ENCODE results near the gene TOM1. TPM values are rescaled to one million over a fixed set of nuclear protein-coding genes. Genes with fewer than 3 reads are reported as not detected.

Gene TOM1
- total and polyA plus RNA-seq, 3 experiments from 2014 or later = 15.1 to 34.5 (median 17.0) TPM

- no peak overlapping the region for H3K4me3 ChIP-seq (ENCODE audit: low read length)
- POLR2A ChIA-PET = no interaction called here
- H3K36me3 Mint-ChIP-seq = peaks cover 0 to 93% (median 17%) of the 10 kb centered on the region in 3 donors
- no peak for DNase-seq
- CTCF ChIA-PET = interaction anchor here (1.4 kb wide), 1 partner anchor 28 kb away, joined by 3 read pairs; no protein-coding TSS in a partner anchor
- no peak overlapping the region for H3K4me3 Mint-ChIP-seq
- no peaks in the 10 kb centered on the region for H3K4me1 ChIP-seq (ENCODE audit: insufficient read depth, low read length)
- H3K4me1 Mint-ChIP-seq = peaks cover 0 to 2% (median under 1%) of the 10 kb centered on the region in 3 donors
- no peaks in the 10 kb centered on the region for H3K9me3 ChIP-seq (ENCODE audit: low read length)
- no peak overlapping the region for H3K27ac ChIP-seq (ENCODE audit: low read depth, low read length)
- no peak overlapping the region for H3K27ac Mint-ChIP-seq
- H3K27me3 Mint-ChIP-seq = no peaks in the 10 kb centered on the region
- H3K36me3 ChIP-seq (ENCODE audit: insufficient read depth, low read length) = peaks cover 32% of the 10 kb centered on the region
- H3K27me3 ChIP-seq (ENCODE audit: insufficient read depth, low read length, poor library complexity, severe bottlenecking) = no peaks in the 10 kb centered on the region
- no peaks in the 10 kb centered on the region for H3K9me3 Mint-ChIP-seq
Observed at GRCh38 chr22:35322893-35323292, 23.2 kb downstream of the TOM1 start.

- Mint-ChIP-seq H3K4me1 (peaks cover 0 to 6% (median 4%) of the 10 kb centered on the region in 3 donors), H3K36me3 (peaks cover 0 to 93% (median 17%) of the 10 kb centered on the region in 3 donors), H3K27ac (no peak overlapping the region), H3K27me3 (no peaks in the 10 kb centered on the region), H3K9me3 (no peaks in the 10 kb centered on the region), H3K4me3 (no peak overlapping the region)
- Histone ChIP-seq H3K36me3 (ENCODE audit: insufficient read depth, low read length) (peaks cover 28% of the 10 kb centered on the region), H3K4me3 (ENCODE audit: low read length) (no peak overlapping the region), H3K27ac (ENCODE audit: low read depth, low read length) (no peak overlapping the region), H3K27me3 (ENCODE audit: insufficient read depth, low read length, poor library complexity, severe bottlenecking) (no peaks in the 10 kb centered on the region), H3K4me1 (ENCODE audit: insufficient read depth, low read length) (no peaks in the 10 kb centered on the region), H3K9me3 (ENCODE audit: low read length) (no peaks in the 10 kb centered on the region)
- CTCF ChIA-PET = no interaction called here
- POLR2A ChIA-PET = no interaction called here
- no peak for DNase-seq
Observed at GRCh38 chr22:35323305-35323704, 23.6 kb downstream of the TOM1 start.

- ChIA-PET POLR2A (no interaction called here), CTCF (no interaction called here)
- Mint-ChIP-seq H3K27me3 (no peaks in the 10 kb centered on the region), H3K27ac (peak overlapping the region in 1 of 8 donors; percentile 21), H3K4me1 (peaks cover 2 to 11% (median 8%) of the 10 kb centered on the region in 3 donors), H3K4me3 (no peak overlapping the region), H3K9me3 (no peaks in the 10 kb centered on the region), H3K36me3 (peaks cover 0 to 90% (median 17%) of the 10 kb centered on the region in 3 donors)
- no peak overlapping the region for H3K27ac ChIP-seq (ENCODE audit: low read depth, low read length)
- DNase-seq = no peak
- peaks cover 26% of the 10 kb centered on the region for H3K36me3 ChIP-seq (ENCODE audit: insufficient read depth, low read length)
- no peak overlapping the region for H3K4me3 ChIP-seq (ENCODE audit: low read length)
- peaks cover 2% of the 10 kb centered on the region for H3K4me1 ChIP-seq (ENCODE audit: insufficient read depth, low read length)
- no peaks in the 10 kb centered on the region for H3K27me3 ChIP-seq (ENCODE audit: insufficient read depth, low read length, poor library complexity, severe bottlenecking)
- no peaks in the 10 kb centered on the region for H3K9me3 ChIP-seq (ENCODE audit: low read length)
Observed at GRCh38 chr22:35324067-35324466, 24.4 kb downstream of the TOM1 start.

GRCh38 chr22:35324762-35325161, 25.1 kb downstream of the TOM1 start:
- H3K36me3 ChIP-seq (ENCODE audit: insufficient read depth, low read length) = peaks cover 26% of the 10 kb centered on the region

GRCh38 chr22:35325209-35325608, 25.5 kb downstream of the TOM1 start:
- Mint-ChIP-seq H3K27ac (no peak overlapping the region), H3K36me3 (peaks cover 0 to 86% (median 19%) of the 10 kb centered on the region in 3 donors), H3K4me3 (no peak overlapping the region), H3K4me1 (peaks cover 8 to 20% (median 20%) of the 10 kb centered on the region in 3 donors), H3K27me3 (no peaks in the 10 kb centered on the region), H3K9me3 (peaks cover 0 to 1% (median 0%) of the 10 kb centered on the region in 5 donors)
- H3K9me3 ChIP-seq (ENCODE audit: low read length) = no peaks in the 10 kb centered on the region
- ChIA-PET POLR2A (interaction anchor here (1.2 kb wide), 1 partner anchor 33 kb away, joined by 3 read pairs; no protein-coding TSS in a partner anchor), CTCF (no interaction called here)
- peaks cover 26% of the 10 kb centered on the region for H3K36me3 ChIP-seq (ENCODE audit: insufficient read depth, low read length)
- no peak for DNase-seq
- H3K4me1 ChIP-seq (ENCODE audit: insufficient read depth, low read length) = peaks cover 13% of the 10 kb centered on the region
- no peaks in the 10 kb centered on the region for H3K27me3 ChIP-seq (ENCODE audit: insufficient read depth, low read length, poor library complexity, severe bottlenecking)
- no peak overlapping the region for H3K4me3 ChIP-seq (ENCODE audit: low read length)
- no peak overlapping the region for H3K27ac ChIP-seq (ENCODE audit: low read depth, low read length)

More at GRCh38 chr22:35324762-35325161, 25.1 kb downstream of the TOM1 start:
- no peaks in the 10 kb centered on the region for H3K27me3 Mint-ChIP-seq
- peaks cover 6 to 17% (median 15%) of the 10 kb centered on the region in 3 donors for H3K4me1 Mint-ChIP-seq
- no peaks in the 10 kb centered on the region for H3K9me3 Mint-ChIP-seq
- ChIA-PET CTCF (no interaction called here), POLR2A (interaction anchor here (1.2 kb wide), 1 partner anchor 33 kb away, joined by 3 read pairs; no protein-coding TSS in a partner anchor)
- H3K27me3 ChIP-seq (ENCODE audit: insufficient read depth, low read length, poor library complexity, severe bottlenecking) = no peaks in the 10 kb centered on the region
- H3K9me3 ChIP-seq (ENCODE audit: low read length) = no peaks in the 10 kb centered on the region
- H3K4me3 Mint-ChIP-seq = no peak overlapping the region
- H3K4me1 ChIP-seq (ENCODE audit: insufficient read depth, low read length) = peaks cover 9% of the 10 kb centered on the region
- no peak for DNase-seq
- H3K36me3 Mint-ChIP-seq = peaks cover 0 to 89% (median 18%) of the 10 kb centered on the region in 3 donors
- H3K27ac Mint-ChIP-seq = no peak overlapping the region
- H3K27ac ChIP-seq (ENCODE audit: low read depth, low read length) = no peak overlapping the region
- no peak overlapping the region for H3K4me3 ChIP-seq (ENCODE audit: low read length)

GRCh38 chr22:35326854-35327562, 27.3 kb downstream of the TOM1 start:
- no peaks in the 10 kb centered on the region for H3K9me3 ChIP-seq (ENCODE audit: low read length)
- H3K4me1 Mint-ChIP-seq = peaks cover 13 to 27% (median 25%) of the 10 kb centered on the region in 3 donors
- no peak overlapping the region for H3K4me3 ChIP-seq (ENCODE audit: low read length)
- POLR2A ChIA-PET = no interaction called here
- peaks cover 20% of the 10 kb centered on the region for H3K4me1 ChIP-seq (ENCODE audit: insufficient read depth, low read length)
- H3K27me3 ChIP-seq (ENCODE audit: insufficient read depth, low read length, poor library complexity, severe bottlenecking) = no peaks in the 10 kb centered on the region
- H3K4me3 Mint-ChIP-seq = no peak overlapping the region
- no peak overlapping the region for H3K27ac ChIP-seq (ENCODE audit: low read depth, low read length)
- H3K9me3 Mint-ChIP-seq = peaks cover 0 to 2% (median 0%) of the 10 kb centered on the region in 5 donors
- no peak for DNase-seq
- peak overlapping the region in 2 of 8 donors; percentile 0 to 14 for H3K27ac Mint-ChIP-seq
- CTCF ChIA-PET = no interaction called here
- H3K36me3 Mint-ChIP-seq = peaks cover 0 to 89% (median 20%) of the 10 kb centered on the region in 3 donors
- peaks cover 29% of the 10 kb centered on the region for H3K36me3 ChIP-seq (ENCODE audit: insufficient read depth, low read length)
- no peaks in the 10 kb centered on the region for H3K27me3 Mint-ChIP-seq

GRCh38 chr22:35327690-35328471, 28.2 kb downstream of the TOM1 start:
- H3K4me3 Mint-ChIP-seq = no peak overlapping the region
- POLR2A ChIA-PET = interaction anchor here (0.6 kb wide), 1 partner anchor 12 kb away, joined by 4 read pairs; no protein-coding TSS in a partner anchor

More at GRCh38 chr22:35327690-35328471, 28.2 kb downstream of the TOM1 start:
- Mint-ChIP-seq H3K27me3 (peaks cover 0 to 1% of the 10 kb centered on the region in 2 donors), H3K36me3 (peaks cover 0 to 89% (median 17%) of the 10 kb centered on the region in 3 donors), H3K27ac (peak overlapping the region in 3 of 8 donors; percentile 23 to 84 (median 32)), H3K9me3 (peaks cover 0 to 2% (median 0%) of the 10 kb centered on the region in 5 donors), H3K4me1 (peaks cover 13 to 27% (median 25%) of the 10 kb centered on the region in 3 donors)
- no peak overlapping the region for H3K4me3 ChIP-seq (ENCODE audit: low read length)
- no peaks in the 10 kb centered on the region for H3K9me3 ChIP-seq (ENCODE audit: low read length)
- peaks cover 20% of the 10 kb centered on the region for H3K4me1 ChIP-seq (ENCODE audit: insufficient read depth, low read length)
- peaks cover 30% of the 10 kb centered on the region for H3K36me3 ChIP-seq (ENCODE audit: insufficient read depth, low read length)
- no peaks in the 10 kb centered on the region for H3K27me3 ChIP-seq (ENCODE audit: insufficient read depth, low read length, poor library complexity, severe bottlenecking)
- no peak for DNase-seq
- no peak overlapping the region for H3K27ac ChIP-seq (ENCODE audit: low read depth, low read length)
- CTCF ChIA-PET = interaction anchor here (1.5 kb wide), 1 partner anchor 21 kb away, joined by 3 read pairs; no protein-coding TSS in a partner anchor

Measured in CD8-positive, alpha-beta memory T cell (primary cell).